HL-60 (cell line): ENCODE results near the gene DNASE1L3.

Experiments
- DNase-seq, 2 experiments: peaks; one replicate each; pipeline ENCODE4 v3.0.0-alpha.2; 2010 to 2020; ENCODE audit warnings: low read depth in 1 of 2, low spot score in 1 of 2
- H3K27ac ChIP-seq: fragments of 250-450 bp; sonication (Bioruptor Pico); replicated peaks from 2 replicates; pipeline ENCODE4 v1.5.1; 2020; ENCODE audit warnings: mild to moderate bottlenecking, moderate library complexity
- H3K27me3 ChIP-seq: fragments of 250-450 bp; sonication (Bioruptor Pico); 2 replicates; pipeline ENCODE4 v1.5.1; 2021; ENCODE audit warnings: mild to moderate bottlenecking, moderate library complexity; ENCODE audit not compliant: insufficient read depth, poor library complexity, severe bottlenecking
- H3K4me3 ChIP-seq: replicated peaks from 2 replicates; pipeline ENCODE4 v1.5.1; 2011; ENCODE audit warnings: mild to moderate bottlenecking, control low read depth, low read length; ENCODE audit not compliant: insufficient read depth
- GABPA ChIP-seq: IDR thresholded peaks from 2 replicates; pipeline ENCODE4 v1.6.1; 2012; ENCODE audit warnings: low read depth
- POLR2AphosphoS5 ChIP-seq: IDR thresholded peaks from 2 replicates; pipeline ENCODE4 v1.6.1; 2012; ENCODE audit warnings: low read depth
- REST ChIP-seq: IDR thresholded peaks from 2 replicates; pipeline ENCODE4 v1.6.1; 2012; ENCODE audit warnings: low read depth; ENCODE audit not compliant: insufficient replicate concordance
- SPI1 ChIP-seq: IDR thresholded peaks from 2 replicates; pipeline ENCODE4 v1.6.1; 2012; ENCODE audit warnings: low read depth, mild to moderate bottlenecking, borderline replicate concordance
- TF ChIP-seq, protein P1 (sequence below): IDR thresholded peaks from one replicate; pipeline ENCODE4 v1.5.1; 2011; ENCODE audit warnings: low read length, control low read depth, inconsistent platforms; ENCODE audit not compliant: insufficient read depth

Gene DNASE1L3

GRCh38 chr3:58164906-58165821 lies 45.6 kb downstream of the DNASE1L3 start:
- no peak for DNase-seq
- no peak overlapping the region for H3K27ac ChIP-seq

GRCh38 chr3:58164199-58164879 lies 46.4 kb downstream of the DNASE1L3 start:
- Histone ChIP-seq H3K27me3 (no peaks in the 10 kb centered on the region), H3K27ac (no peak overlapping the region), H3K4me3 (no peak overlapping the region)
- TF ChIP-seq REST (no peak), POLR2AphosphoS5 (no peak), SPI1 (no peak), GABPA (no peak)
- TF ChIP-seq, protein P1, sequence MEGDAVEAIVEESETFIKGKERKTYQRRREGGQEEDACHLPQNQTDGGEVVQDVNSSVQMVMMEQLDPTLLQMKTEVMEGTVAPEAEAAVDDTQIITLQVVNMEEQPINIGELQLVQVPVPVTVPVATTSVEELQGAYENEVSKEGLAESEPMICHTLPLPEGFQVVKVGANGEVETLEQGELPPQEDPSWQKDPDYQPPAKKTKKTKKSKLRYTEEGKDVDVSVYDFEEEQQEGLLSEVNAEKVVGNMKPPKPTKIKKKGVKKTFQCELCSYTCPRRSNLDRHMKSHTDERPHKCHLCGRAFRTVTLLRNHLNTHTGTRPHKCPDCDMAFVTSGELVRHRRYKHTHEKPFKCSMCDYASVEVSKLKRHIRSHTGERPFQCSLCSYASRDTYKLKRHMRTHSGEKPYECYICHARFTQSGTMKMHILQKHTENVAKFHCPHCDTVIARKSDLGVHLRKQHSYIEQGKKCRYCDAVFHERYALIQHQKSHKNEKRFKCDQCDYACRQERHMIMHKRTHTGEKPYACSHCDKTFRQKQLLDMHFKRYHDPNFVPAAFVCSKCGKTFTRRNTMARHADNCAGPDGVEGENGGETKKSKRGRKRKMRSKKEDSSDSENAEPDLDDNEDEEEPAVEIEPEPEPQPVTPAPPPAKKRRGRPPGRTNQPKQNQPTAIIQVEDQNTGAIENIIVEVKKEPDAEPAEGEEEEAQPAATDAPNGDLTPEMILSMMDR = no peak
- DNase-seq = no peak

More at GRCh38 chr3:58164906-58165821, 45.6 kb downstream of the DNASE1L3 start:
- Histone ChIP-seq H3K27me3 (no peaks in the 10 kb centered on the region), H3K4me3 (no peak overlapping the region)
- TF ChIP-seq REST (no peak), SPI1 (no peak), POLR2AphosphoS5 (no peak), GABPA (no peak)
- TF ChIP-seq, protein P1 = no peak

GRCh38 chr3:58163234-58163633 lies 47.5 kb downstream of the DNASE1L3 start:
- H3K27me3 ChIP-seq = no peaks in the 10 kb centered on the region
- DNase-seq = no peak
- TF ChIP-seq, protein P1 = no peak
- TF ChIP-seq REST (no peak), GABPA (no peak), SPI1 (no peak), POLR2AphosphoS5 (no peak)
- H3K4me3 ChIP-seq = no peak overlapping the region
- no peak overlapping the region for H3K27ac ChIP-seq
